K562 (cell line): ENCODE measurements around the gene IL15. TPM values are rescaled to one million over a fixed set of nuclear protein-coding genes. Genes with fewer than 3 reads are reported as not detected.

Experiments
- ATAC-seq: fragments of 200-7000 bp; cut with Tn5 transposase; 3 replicates; pipeline ENCODE4 v1.9.1; 2020; ENCODE audit warnings: moderate library complexity
- BruUV-seq: library from RNA; stranded (reverse); fragments of 400-500 nt; replicated peaks from 2 replicates; lab custom pipeline; 2021; lab: Mats Ljungman, UMichigan
- CTCF ChIA-PET: fragments of 300-600 bp; formaldehyde crosslinking; extraction: SDS; loops from one replicate; lab custom pipeline; 2021; ENCODE audit warnings: low intra/inter-chr PET ratio; lab: Yijun Ruan, JAX
- POLR2A ChIA-PET: fragments of 300-600, 350-650 bp; sonication (Branson Sonifier 250); formaldehyde crosslinking; extraction: SDS; loops from one replicate; lab custom pipeline; 2021; ENCODE audit warnings: antibody characterized with exemption, inconsistent platforms; lab: Yijun Ruan, JAX
- DNase-seq, 4 experiments: peaks; one replicate each; pipeline versions ENCODE4 v3.0.0 to v3.0.0-alpha.2; 2011 to 2018; ENCODE audit warnings: low spot score in 3 of 4, mixed read lengths in 3 of 4; ENCODE audit errors: extremely low read depth in 1 of 4
- FAIRE-seq: peaks from 2 replicates; lab custom pipeline; 2011; peaks lifted over from hg19 to GRCh38; lab: Jason Lieb, UNC
- H2AFZ ChIP-seq: 2 replicates; pipeline ENCODE4 v1.6.0; 2011; ENCODE audit warnings: low read depth, low read length, control low read depth, inconsistent platforms
- H3K27ac ChIP-seq: fragments of 200-600 bp; 3 replicates; pipeline ENCODE4 v1.8.0; 2011; ENCODE audit warnings: low read depth, mild to moderate bottlenecking, control low read depth, inconsistent platforms, low read length, moderate library complexity, mixed read lengths; ENCODE audit errors: extremely low read depth
- H3K27me3 ChIP-seq, 2 experiments: fragments of 300-600 bp in 1 of 2; 2 replicates in 1 of 2; 3 replicates in 1 of 2; pipeline versions ENCODE4 v1.6.0 to v1.8.0; 2011; ENCODE audit warnings: inconsistent platforms in 2 of 2, low read length in 2 of 2, mild to moderate bottlenecking in 1 of 2, mixed read lengths in 1 of 2, moderate library complexity in 1 of 2; ENCODE audit not compliant: control insufficient read depth in 2 of 2, insufficient read depth in 2 of 2
- H3K36me3 ChIP-seq: fragments of 300-600 bp; 3 replicates; pipeline ENCODE4 v1.8.0; 2011; ENCODE audit warnings: mild to moderate bottlenecking, low read length, inconsistent platforms; ENCODE audit not compliant: control insufficient read depth, insufficient read depth
- H3K4me1 ChIP-seq, 2 experiments: fragments of 200-600 bp in 1 of 2; replicated peaks in 1 of 2; 2 replicates in 1 of 2; 3 replicates in 1 of 2; pipeline versions ENCODE4 v1.5.1 to v1.8.0; 2011; ENCODE audit warnings: inconsistent platforms in 2 of 2, low read length in 2 of 2, mild to moderate bottlenecking in 1 of 2, mixed read lengths in 1 of 2, moderate library complexity in 1 of 2; ENCODE audit not compliant: control insufficient read depth in 2 of 2, insufficient read depth in 2 of 2
- H3K4me2 ChIP-seq: 2 replicates; pipeline ENCODE4 v1.6.1; 2011; ENCODE audit warnings: low read length, control low read depth, inconsistent platforms, mixed read lengths; ENCODE audit not compliant: insufficient read depth
- H3K4me3 ChIP-seq: fragments of 200-600 bp; sonication (generic), shearing (Covaris generic); 2 replicates; pipeline ENCODE4 v1.5.1; 2016; ENCODE audit warnings: control low read depth, inconsistent platforms
- H3K79me2 ChIP-seq: fragments of 200-600 bp; 3 replicates; pipeline ENCODE4 v1.8.0; 2011; ENCODE audit warnings: low read length, inconsistent platforms; ENCODE audit not compliant: control insufficient read depth, insufficient read depth
- H3K9ac ChIP-seq, 2 experiments: 2 replicates each; pipeline versions ENCODE4 v1.6.0 to v1.6.1; 2011; ENCODE audit warnings: low read depth in 2 of 2, low read length in 2 of 2, control low read depth in 1 of 2, inconsistent platforms in 1 of 2, mild to moderate bottlenecking in 1 of 2, mixed read lengths in 1 of 2; ENCODE audit not compliant: insufficient read depth in 1 of 2
- H3K9me1 ChIP-seq: one replicate; pipeline ENCODE4 v1.6.0; 2011; ENCODE audit warnings: inconsistent platforms, mild to moderate bottlenecking, low read length, moderate library complexity; ENCODE audit not compliant: control insufficient read depth, insufficient read depth
- H3K9me3 ChIP-seq: replicated peaks from 2 replicates; pipeline ENCODE4 v1.5.1; 2011; ENCODE audit warnings: low read depth, low read length, inconsistent platforms; ENCODE audit not compliant: control insufficient read depth, insufficient read depth
- H4K20me1 ChIP-seq: replicated peaks from 2 replicates; pipeline ENCODE4 v1.6.1; 2011; ENCODE audit warnings: low read length, inconsistent platforms, mixed read lengths; ENCODE audit not compliant: control insufficient read depth, insufficient read depth
- KDM2B ChIP-seq: fragments of 250-450 bp; sonication (Bioruptor Pico); IDR thresholded peaks from 2 replicates; pipeline ENCODE4 v1.8.0; 2021; ENCODE audit warnings: mild to moderate bottlenecking, moderate library complexity
- WGBS: fragments of 100-300 bp; shearing (Covaris generic); methylation state at CpG from one replicate; pipeline ENCODE4 v1.1.6; 2016; ENCODE audit warnings: low coverage, mixed read lengths; ENCODE audit not compliant: insufficient coverage; ENCODE audit errors: missing lambda C conversion rate; 5-methylcytosine and 5-hydroxymethylcytosine counted together
- in situ Hi-C: fragments of 300-500 bp; cut with MboI; formaldehyde crosslinking; loops from 4 replicates; pipeline ENCODE4 v1.15.0; 2018; ENCODE audit warnings: inconsistent platforms, mixed read lengths
- intact Hi-C: fragments of 100-400 bp; cut with micrococcal nuclease; formaldehyde crosslinking; loops from 2 replicates; pipeline ENCODE4 v1.14.2; 2022
- polyA plus RNA-seq, 8 experiments: library from polyadenylated mRNA; depleted of rRNA in 4 of 8; stranded (reverse) in 5 of 8; unstranded in 3 of 8; fragments of >200 nt; fragmentation: Nextera tagmentation in 2 of 8; fragmentation: Illumina TruSeq in 1 of 8; extraction: Ambion mirVana in 2 of 8; extraction: Trizol in 1 of 8; gene quantifications; 2 replicates each; pipeline versions ENCODE4 v1.2.1 to v1.2.3, GENCODE V29; 2011 to 2014; ENCODE audit warnings: inconsistent platforms in 1 of 8, missing spikeins in 1 of 8
- total RNA-seq, 7 experiments: library from RNA; depleted of rRNA in 6 of 7; stranded (reverse); fragments of >200 nt in 6 of 7; fragmentation: Illumina TruSeq in 2 of 7; extraction: Trizol in 2 of 7; gene quantifications; 2 replicates each; pipeline versions ENCODE4 v1.2.1 to v1.2.3, GENCODE V29; 2011 to 2021; ENCODE audit warnings: low replicate concordance in 1 of 7
- TF ChIP-seq, protein P1 (sequence below): fragments of 250-450 bp; sonication (Bioruptor Pico); IDR thresholded peaks from 2 replicates; pipeline ENCODE4 v1.4.0; 2020; ENCODE audit warnings: mild to moderate bottlenecking, moderate library complexity, borderline replicate concordance
- TF ChIP-seq, protein P2 (sequence below): fragments of 250-450 bp; sonication (Bioruptor Pico); IDR thresholded peaks from 2 replicates; pipeline ENCODE4 v1.8.0; 2021; ENCODE audit warnings: moderate library complexity, mild to moderate bottlenecking, inconsistent platforms
- TF ChIP-seq, protein P3 (sequence below): fragments of 250-450 bp; sonication (Bioruptor Pico); IDR thresholded peaks from 2 replicates; pipeline ENCODE4 v1.8.0; 2021; ENCODE audit warnings: mild to moderate bottlenecking, moderate library complexity
- TF ChIP-seq, protein P4 (sequence below), 2 experiments: fragments of 450-650 bp; formaldehyde crosslinking in 1 of 2; IDR thresholded peaks; 2 replicates each; pipeline versions ENCODE4 v1.4.0 to v1.6.1; 2014 to 2020; ENCODE audit warnings: mild to moderate bottlenecking in 2 of 2, borderline replicate concordance in 1 of 2, low read depth in 1 of 2

The IL15 gene
- total and polyA plus RNA-seq, 9 of the 15 experiments (the other 6 are each of a cell fraction or from before 2014, with no cell fraction given) = 0.13 to 0.50 (median 0.34) TPM

DNA sequence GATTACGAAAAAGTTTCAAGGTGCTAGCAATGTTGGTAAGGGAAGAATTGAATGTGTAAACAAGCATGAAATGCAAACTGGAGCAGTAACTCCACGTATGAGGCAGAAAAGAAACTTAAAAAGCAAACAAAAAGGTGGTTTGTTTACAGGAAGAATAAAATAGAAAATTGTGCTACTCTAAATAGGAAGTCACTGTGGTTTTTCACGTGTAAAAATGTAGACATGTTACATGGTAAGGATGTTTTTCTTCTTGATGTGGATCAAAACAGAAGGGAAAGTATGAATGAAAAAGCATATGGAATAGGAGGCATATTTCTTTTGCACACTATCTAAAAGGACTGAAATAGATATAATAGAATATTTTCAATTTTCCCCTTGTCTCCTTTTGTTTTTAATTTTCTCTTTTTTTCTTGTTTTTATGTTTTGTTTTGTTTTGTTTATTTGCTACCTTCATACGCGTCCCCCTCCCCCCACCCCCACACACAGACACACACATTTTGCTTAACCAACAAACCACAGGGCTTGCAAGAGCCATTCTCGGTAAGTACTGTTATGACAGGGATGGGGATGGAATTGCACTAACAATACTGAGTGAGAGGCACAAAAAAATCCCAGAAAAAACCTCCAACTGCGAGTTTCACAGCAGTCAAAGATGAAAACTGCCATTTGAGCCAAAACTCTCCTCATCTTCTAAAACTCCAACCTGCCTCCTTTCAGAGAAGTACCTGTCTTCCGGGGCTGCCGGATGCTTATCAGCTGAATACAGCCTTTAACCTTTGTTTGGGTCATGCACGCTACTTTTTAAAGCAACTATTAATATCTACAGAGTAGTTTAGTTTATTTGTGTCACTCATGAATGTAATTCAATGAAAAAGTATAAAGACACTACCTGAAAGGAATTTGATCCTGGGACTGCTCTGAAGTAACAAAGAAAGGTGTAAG is 135.8 kb downstream of the IL15 start:
- H3K9me3 ChIP-seq = no peaks in the 10 kb centered on the region
- H3K27me3 ChIP-seq = no peaks in the 10 kb centered on the region
- in situ Hi-C loops (no loop called here), intact Hi-C loops (no loop called here)
- DNase-seq (no peak), ATAC-seq (no peak), FAIRE-seq (no peak)
- BruUV-seq = no TSS peak
- no peaks in the 10 kb centered on the region for H3K4me1 ChIP-seq
- 0% methylated on average over 10 of the region's 10 CpGs for WGBS
- H3K4me2 ChIP-seq = no peak overlapping the region
- H2AFZ ChIP-seq = no peak overlapping the region
- H3K27ac ChIP-seq = no peak overlapping the region
- H3K9me1 ChIP-seq = no peaks in the 10 kb centered on the region
- no peaks in the 10 kb centered on the region for H3K79me2 ChIP-seq
- H4K20me1 ChIP-seq = no peaks in the 10 kb centered on the region
- no peaks in the 10 kb centered on the region for H3K36me3 ChIP-seq
- ChIA-PET POLR2A (no interaction called here), CTCF (no interaction called here)
- no peak overlapping the region for H3K9ac ChIP-seq
- no peak overlapping the region for H3K4me3 ChIP-seq
- TF ChIP-seq, protein P1, sequence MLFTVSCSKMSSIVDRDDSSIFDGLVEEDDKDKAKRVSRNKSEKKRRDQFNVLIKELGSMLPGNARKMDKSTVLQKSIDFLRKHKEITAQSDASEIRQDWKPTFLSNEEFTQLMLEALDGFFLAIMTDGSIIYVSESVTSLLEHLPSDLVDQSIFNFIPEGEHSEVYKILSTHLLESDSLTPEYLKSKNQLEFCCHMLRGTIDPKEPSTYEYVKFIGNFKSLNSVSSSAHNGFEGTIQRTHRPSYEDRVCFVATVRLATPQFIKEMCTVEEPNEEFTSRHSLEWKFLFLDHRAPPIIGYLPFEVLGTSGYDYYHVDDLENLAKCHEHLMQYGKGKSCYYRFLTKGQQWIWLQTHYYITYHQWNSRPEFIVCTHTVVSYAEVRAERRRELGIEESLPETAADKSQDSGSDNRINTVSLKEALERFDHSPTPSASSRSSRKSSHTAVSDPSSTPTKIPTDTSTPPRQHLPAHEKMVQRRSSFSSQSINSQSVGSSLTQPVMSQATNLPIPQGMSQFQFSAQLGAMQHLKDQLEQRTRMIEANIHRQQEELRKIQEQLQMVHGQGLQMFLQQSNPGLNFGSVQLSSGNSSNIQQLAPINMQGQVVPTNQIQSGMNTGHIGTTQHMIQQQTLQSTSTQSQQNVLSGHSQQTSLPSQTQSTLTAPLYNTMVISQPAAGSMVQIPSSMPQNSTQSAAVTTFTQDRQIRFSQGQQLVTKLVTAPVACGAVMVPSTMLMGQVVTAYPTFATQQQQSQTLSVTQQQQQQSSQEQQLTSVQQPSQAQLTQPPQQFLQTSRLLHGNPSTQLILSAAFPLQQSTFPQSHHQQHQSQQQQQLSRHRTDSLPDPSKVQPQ (CRISPR knock-in tag) = no peak
- no peak for TF ChIP-seq KDM2B
- TF ChIP-seq, protein P2, sequence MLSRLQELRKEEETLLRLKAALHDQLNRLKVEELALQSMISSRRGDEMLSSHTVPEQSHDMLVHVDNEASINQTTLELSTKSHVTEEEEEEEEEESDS = no peak
- TF ChIP-seq, protein P3, sequence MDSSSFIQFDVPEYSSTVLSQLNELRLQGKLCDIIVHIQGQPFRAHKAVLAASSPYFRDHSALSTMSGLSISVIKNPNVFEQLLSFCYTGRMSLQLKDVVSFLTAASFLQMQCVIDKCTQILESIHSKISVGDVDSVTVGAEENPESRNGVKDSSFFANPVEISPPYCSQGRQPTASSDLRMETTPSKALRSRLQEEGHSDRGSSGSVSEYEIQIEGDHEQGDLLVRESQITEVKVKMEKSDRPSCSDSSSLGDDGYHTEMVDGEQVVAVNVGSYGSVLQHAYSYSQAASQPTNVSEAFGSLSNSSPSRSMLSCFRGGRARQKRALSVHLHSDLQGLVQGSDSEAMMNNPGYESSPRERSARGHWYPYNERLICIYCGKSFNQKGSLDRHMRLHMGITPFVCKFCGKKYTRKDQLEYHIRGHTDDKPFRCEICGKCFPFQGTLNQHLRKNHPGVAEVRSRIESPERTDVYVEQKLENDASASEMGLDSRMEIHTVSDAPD (CRISPR knock-in tag) = no peak
- TF ChIP-seq, protein P4, sequence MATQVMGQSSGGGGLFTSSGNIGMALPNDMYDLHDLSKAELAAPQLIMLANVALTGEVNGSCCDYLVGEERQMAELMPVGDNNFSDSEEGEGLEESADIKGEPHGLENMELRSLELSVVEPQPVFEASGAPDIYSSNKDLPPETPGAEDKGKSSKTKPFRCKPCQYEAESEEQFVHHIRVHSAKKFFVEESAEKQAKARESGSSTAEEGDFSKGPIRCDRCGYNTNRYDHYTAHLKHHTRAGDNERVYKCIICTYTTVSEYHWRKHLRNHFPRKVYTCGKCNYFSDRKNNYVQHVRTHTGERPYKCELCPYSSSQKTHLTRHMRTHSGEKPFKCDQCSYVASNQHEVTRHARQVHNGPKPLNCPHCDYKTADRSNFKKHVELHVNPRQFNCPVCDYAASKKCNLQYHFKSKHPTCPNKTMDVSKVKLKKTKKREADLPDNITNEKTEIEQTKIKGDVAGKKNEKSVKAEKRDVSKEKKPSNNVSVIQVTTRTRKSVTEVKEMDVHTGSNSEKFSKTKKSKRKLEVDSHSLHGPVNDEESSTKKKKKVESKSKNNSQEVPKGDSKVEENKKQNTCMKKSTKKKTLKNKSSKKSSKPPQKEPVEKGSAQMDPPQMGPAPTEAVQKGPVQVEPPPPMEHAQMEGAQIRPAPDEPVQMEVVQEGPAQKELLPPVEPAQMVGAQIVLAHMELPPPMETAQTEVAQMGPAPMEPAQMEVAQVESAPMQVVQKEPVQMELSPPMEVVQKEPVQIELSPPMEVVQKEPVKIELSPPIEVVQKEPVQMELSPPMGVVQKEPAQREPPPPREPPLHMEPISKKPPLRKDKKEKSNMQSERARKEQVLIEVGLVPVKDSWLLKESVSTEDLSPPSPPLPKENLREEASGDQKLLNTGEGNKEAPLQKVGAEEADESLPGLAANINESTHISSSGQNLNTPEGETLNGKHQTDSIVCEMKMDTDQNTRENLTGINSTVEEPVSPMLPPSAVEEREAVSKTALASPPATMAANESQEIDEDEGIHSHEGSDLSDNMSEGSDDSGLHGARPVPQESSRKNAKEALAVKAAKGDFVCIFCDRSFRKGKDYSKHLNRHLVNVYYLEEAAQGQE (IDR thresholded peaks at IDR 0.05; ENCODE audit: borderline replicate concordance) = no peak
- TF ChIP-seq, protein P4 (CRISPR knock-in tag; IDR thresholded peaks at IDR 0.05; ENCODE audit: low read depth) = no peak
